DND-41 (cell line): ENCODE results near the gene EPHA3.

Experiments used
- ATAC-seq: fragments of 200-7000 bp; cut with Tn5 transposase; 3 replicates; pipeline ENCODE4 v1.9.1; 2021; ENCODE audit warnings: low read depth; ENCODE audit not compliant: insufficient read depth
- DNase-seq: peaks from one replicate; pipeline ENCODE4 v3.0.0-alpha.2; 2020
- H2AFZ ChIP-seq: 2 replicates; pipeline ENCODE4 v1.6.0; 2012; ENCODE audit warnings: low read depth, low read length
- H3K27ac ChIP-seq: 2 replicates; pipeline ENCODE4 v1.5.1; 2012; ENCODE audit warnings: low read length, inconsistent platforms
- H3K27me3 ChIP-seq: fragments of 200-600 bp; sonication (generic); 2 replicates; pipeline ENCODE4 v1.6.0; 2012; ENCODE audit warnings: low read length, mild to moderate bottlenecking, inconsistent platforms; ENCODE audit not compliant: insufficient read depth, poor library complexity
- H3K36me3 ChIP-seq: 2 replicates; pipeline ENCODE4 v1.5.1; 2012; ENCODE audit warnings: low read length, inconsistent platforms; ENCODE audit not compliant: insufficient read depth
- H3K4me1 ChIP-seq: 2 replicates; pipeline ENCODE4 v1.5.1; 2012; ENCODE audit warnings: mild to moderate bottlenecking, low read length; ENCODE audit not compliant: insufficient read depth
- H3K4me2 ChIP-seq: 2 replicates; pipeline ENCODE4 v1.6.0; 2012; ENCODE audit warnings: mild to moderate bottlenecking, moderate library complexity, low read length, inconsistent platforms; ENCODE audit not compliant: insufficient read depth
- H3K4me3 ChIP-seq, 2 experiments: fragments of 200-600 bp in 1 of 2; shearing (Covaris generic) in 1 of 2; 2 replicates each; pipeline ENCODE4 v1.5.1; 2012 to 2016; ENCODE audit warnings: inconsistent platforms in 2 of 2, low read length in 2 of 2, mild to moderate bottlenecking in 2 of 2, low read depth in 1 of 2, moderate library complexity in 1 of 2
- H3K79me2 ChIP-seq: 2 replicates; pipeline ENCODE4 v1.6.0; 2012; ENCODE audit warnings: low read length, inconsistent platforms; ENCODE audit not compliant: insufficient read depth
- H3K9ac ChIP-seq: 2 replicates; pipeline ENCODE4 v1.6.0; 2012; ENCODE audit warnings: low read depth, mild to moderate bottlenecking, inconsistent platforms, low read length, moderate library complexity
- H3K9me3 ChIP-seq: 2 replicates; pipeline ENCODE4 v1.5.1; 2012; ENCODE audit warnings: low read length, moderate library complexity, mild to moderate bottlenecking, inconsistent platforms; ENCODE audit not compliant: insufficient read depth, severe bottlenecking
- H4K20me1 ChIP-seq: 2 replicates; pipeline ENCODE4 v1.6.0; 2012; ENCODE audit warnings: low read length; ENCODE audit not compliant: insufficient read depth
- CTCF ChIP-seq: IDR thresholded peaks from 2 replicates; pipeline ENCODE4 v1.5.1; 2012; ENCODE audit warnings: borderline replicate concordance, low read length, moderate library complexity, mild to moderate bottlenecking; ENCODE audit not compliant: poor library complexity, severe bottlenecking; ENCODE audit errors: extremely low read depth
- EZH2 ChIP-seq: IDR thresholded peaks from 3 replicates; pipeline ENCODE4 v1.6.1; 2012; ENCODE audit warnings: borderline replicate concordance, low read depth, mild to moderate bottlenecking, moderate library complexity, low read length, inconsistent platforms; ENCODE audit not compliant: severe bottlenecking

EPHA3 gene

GRCh38 chr3:89363171-89363570, 255.8 kb downstream of the EPHA3 start:
- Histone ChIP-seq H3K79me2 (no peaks in the 10 kb centered on the region), H2AFZ (no peak overlapping the region), H3K4me3 (no peak overlapping the region), H3K27me3 (no peaks in the 10 kb centered on the region), H3K36me3 (no peaks in the 10 kb centered on the region), H3K9ac (no peak overlapping the region), H3K9me3 (no peaks in the 10 kb centered on the region), H3K4me2 (no peak overlapping the region), H3K27ac (no peak overlapping the region), H4K20me1 (no peaks in the 10 kb centered on the region), H3K4me1 (no peaks in the 10 kb centered on the region)
- TF ChIP-seq EZH2 (no peak), CTCF (no peak)
- DNase-seq (no peak), ATAC-seq (no peak)

DNA sequence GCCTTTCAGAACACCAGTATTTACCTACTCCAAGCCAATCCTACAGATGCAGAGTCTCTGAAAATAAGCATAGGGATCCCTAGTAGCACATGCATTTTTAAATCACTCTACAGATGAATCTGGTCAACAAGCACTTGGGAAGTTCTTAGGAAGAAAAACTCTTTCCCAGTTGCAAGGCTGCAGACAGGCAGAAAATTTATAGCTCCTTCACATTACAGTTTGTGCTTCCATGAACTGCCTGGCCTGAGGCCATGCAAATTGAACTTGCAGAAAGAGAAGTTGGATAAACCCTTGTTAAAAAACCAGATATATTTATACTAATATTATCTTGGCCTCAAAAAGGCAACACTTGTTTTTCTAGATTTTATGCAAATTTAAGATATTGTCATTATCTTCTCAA, 256.9 kb downstream of the EPHA3 start:
- Histone ChIP-seq H2AFZ (no peak overlapping the region), H3K4me3 (no peak overlapping the region), H3K36me3 (no peaks in the 10 kb centered on the region)

GRCh38 chr3:89367166-89367565, 259.7 kb downstream of the EPHA3 start:
- no peak for TF ChIP-seq EZH2
- TF ChIP-seq CTCF: no peak
- no peaks in the 10 kb centered on the region for H4K20me1 ChIP-seq
- no peak overlapping the region for H2AFZ ChIP-seq
- DNase-seq (no peak), ATAC-seq (no peak)
- H3K4me3 ChIP-seq: no peak overlapping the region
- H3K9ac ChIP-seq: no peak overlapping the region
- H3K27ac ChIP-seq: no peak overlapping the region
- H3K36me3 ChIP-seq: no peaks in the 10 kb centered on the region
- H3K9me3 ChIP-seq: no peaks in the 10 kb centered on the region
- H3K4me2 ChIP-seq: no peak overlapping the region
- no peaks in the 10 kb centered on the region for H3K79me2 ChIP-seq
- no peaks in the 10 kb centered on the region for H3K4me1 ChIP-seq
- H3K27me3 ChIP-seq: no peaks in the 10 kb centered on the region

More for the DNA sequence above, 256.9 kb downstream of the EPHA3 start:
- Histone ChIP-seq H3K27me3 (no peaks in the 10 kb centered on the region), H3K9ac (no peak overlapping the region), H3K9me3 (no peaks in the 10 kb centered on the region), H3K4me2 (no peak overlapping the region), H3K79me2 (no peaks in the 10 kb centered on the region), H3K4me1 (no peaks in the 10 kb centered on the region), H4K20me1 (no peaks in the 10 kb centered on the region), H3K27ac (no peak overlapping the region)
- ATAC-seq (no peak), DNase-seq (no peak)
- TF ChIP-seq EZH2 (no peak), CTCF (no peak)

- Histone ChIP-seq H3K4me1 (no peaks in the 10 kb centered on the region), H3K4me3 (no peak overlapping the region), H4K20me1 (no peaks in the 10 kb centered on the region), H3K9me3 (no peaks in the 10 kb centered on the region), H2AFZ (no peak overlapping the region), H3K4me2 (no peak overlapping the region), H3K27ac (no peak overlapping the region), H3K27me3 (no peaks in the 10 kb centered on the region), H3K9ac (no peak overlapping the region), H3K36me3 (no peaks in the 10 kb centered on the region), H3K79me2 (no peaks in the 10 kb centered on the region)
- ATAC-seq (no peak), DNase-seq (no peak)
- TF ChIP-seq CTCF (no peak), EZH2 (no peak)
These were observed 261.4 kb downstream of the EPHA3 start for GRCh38 chr3:89368846-89369245.
